ENCODE data around the gene COL18A1. TPM values are rescaled to one million over a fixed set of nuclear protein-coding genes. Genes with fewer than 3 reads are reported as not detected.

Gene COL18A1
- total and polyA plus RNA-seq, 9 of the 15 experiments (the other 6 are each of a cell fraction or from before 2014, with no cell fraction given), result 0.14 to 16.4 (median 2.0) TPM

- H2AFZ ChIP-seq (ENCODE audit: low read depth, low read length), result no peak overlapping the region
- intact Hi-C loops (cut with micrococcal nuclease) (no loop called here), in situ Hi-C loops (cut with MboI) (no loop called here)
- no peak overlapping the region for H3K9ac ChIP-seq (ENCODE audit: insufficient read depth in 1 of 2, low read depth in 2 of 2, low read length in 2 of 2)
- H3K27me3 ChIP-seq (ENCODE audit: control insufficient read depth in 2 of 2, insufficient read depth in 2 of 2, low read length in 2 of 2), result no peaks in the 10 kb centered on the region
- H3K4me3 ChIP-seq, result no peak overlapping the region
- ATAC-seq (no peak), DNase-seq (ENCODE audit: extremely low read depth in 1 of 4, low spot score in 3 of 4) (no peak), FAIRE-seq (no peak)
- 63% methylated on average over 27 of the region's 39 CpGs for WGBS (ENCODE audit: insufficient coverage, low coverage, missing lambda C conversion rate)
- ChIA-PET POLR2A (no interaction called here), CTCF (ENCODE audit: low intra/inter-chr PET ratio) (no interaction called here)
- H3K4me1 ChIP-seq (replicated peaks in 1 of 2; ENCODE audit: control insufficient read depth in 2 of 2, insufficient read depth in 2 of 2, low read length in 2 of 2), result peaks cover 0 to 27% of the 10 kb centered on the region in 2 experiments; a peak in 2 of 5 replicates
- H3K36me3 ChIP-seq (ENCODE audit: control insufficient read depth, insufficient read depth, low read length), result 0 out of 3 replicates have a peak, but pooled peaks cover 4% of the 10 kb centered on the region
- H3K9me1 ChIP-seq (ENCODE audit: control insufficient read depth, insufficient read depth, low read length), result peaks cover 2% of the 10 kb centered on the region
- 0 out of 2 replicates have a peak, but pooled peaks cover 4% of the 10 kb centered on the region for H4K20me1 ChIP-seq (replicated peaks; ENCODE audit: control insufficient read depth, insufficient read depth, low read length)
- BruUV-seq (replicated peaks), result no TSS peak
- H3K27ac ChIP-seq (ENCODE audit: extremely low read depth, low read depth, low read length), result no peak overlapping the region
- H3K9me3 ChIP-seq (replicated peaks; ENCODE audit: control insufficient read depth, insufficient read depth, low read depth, low read length), result no peaks in the 10 kb centered on the region; the same call in 1 of the 2 replicates
- H3K79me2 ChIP-seq (ENCODE audit: control insufficient read depth, insufficient read depth, low read length), result no peaks in the 10 kb centered on the region
- no peak overlapping the region for H3K4me2 ChIP-seq (ENCODE audit: insufficient read depth, low read length)
- no peak for TF ChIP-seq ZNF507 (tag; conservative IDR thresholded peaks at IDR 0.05)
- no peak for TF ChIP-seq ZNF232 (CRISPR knock-in tag; IDR thresholded peaks at IDR 0.05)
- no peak for TF ChIP-seq THAP12 (CRISPR knock-in tag; IDR thresholded peaks at IDR 0.05)
- no peak for TF ChIP-seq ZNF197 (CRISPR knock-in tag; IDR thresholded peaks at IDR 0.05; ENCODE audit: low read depth)
- TF ChIP-seq GATAD2B (IDR thresholded peaks at IDR 0.05; ENCODE audit: borderline replicate concordance), result no peak
- TF ChIP-seq COPS2 (conservative IDR thresholded peaks at IDR 0.05), result no peak
- TF ChIP-seq ZNF79 (CRISPR knock-in tag; IDR thresholded peaks at IDR 0.05; ENCODE audit: low read depth), result no peak
- TF ChIP-seq, protein P1, sequence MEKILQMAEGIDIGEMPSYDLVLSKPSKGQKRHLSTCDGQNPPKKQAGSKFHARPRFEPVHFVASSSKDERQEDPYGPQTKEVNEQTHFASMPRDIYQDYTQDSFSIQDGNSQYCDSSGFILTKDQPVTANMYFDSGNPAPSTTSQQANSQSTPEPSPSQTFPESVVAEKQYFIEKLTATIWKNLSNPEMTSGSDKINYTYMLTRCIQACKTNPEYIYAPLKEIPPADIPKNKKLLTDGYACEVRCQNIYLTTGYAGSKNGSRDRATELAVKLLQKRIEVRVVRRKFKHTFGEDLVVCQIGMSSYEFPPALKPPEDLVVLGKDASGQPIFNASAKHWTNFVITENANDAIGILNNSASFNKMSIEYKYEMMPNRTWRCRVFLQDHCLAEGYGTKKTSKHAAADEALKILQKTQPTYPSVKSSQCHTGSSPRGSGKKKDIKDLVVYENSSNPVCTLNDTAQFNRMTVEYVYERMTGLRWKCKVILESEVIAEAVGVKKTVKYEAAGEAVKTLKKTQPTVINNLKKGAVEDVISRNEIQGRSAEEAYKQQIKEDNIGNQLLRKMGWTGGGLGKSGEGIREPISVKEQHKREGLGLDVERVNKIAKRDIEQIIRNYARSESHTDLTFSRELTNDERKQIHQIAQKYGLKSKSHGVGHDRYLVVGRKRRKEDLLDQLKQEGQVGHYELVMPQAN (IDR thresholded peaks at IDR 0.05; ENCODE audit: borderline replicate concordance), result no peak
- TF ChIP-seq, protein P2, sequence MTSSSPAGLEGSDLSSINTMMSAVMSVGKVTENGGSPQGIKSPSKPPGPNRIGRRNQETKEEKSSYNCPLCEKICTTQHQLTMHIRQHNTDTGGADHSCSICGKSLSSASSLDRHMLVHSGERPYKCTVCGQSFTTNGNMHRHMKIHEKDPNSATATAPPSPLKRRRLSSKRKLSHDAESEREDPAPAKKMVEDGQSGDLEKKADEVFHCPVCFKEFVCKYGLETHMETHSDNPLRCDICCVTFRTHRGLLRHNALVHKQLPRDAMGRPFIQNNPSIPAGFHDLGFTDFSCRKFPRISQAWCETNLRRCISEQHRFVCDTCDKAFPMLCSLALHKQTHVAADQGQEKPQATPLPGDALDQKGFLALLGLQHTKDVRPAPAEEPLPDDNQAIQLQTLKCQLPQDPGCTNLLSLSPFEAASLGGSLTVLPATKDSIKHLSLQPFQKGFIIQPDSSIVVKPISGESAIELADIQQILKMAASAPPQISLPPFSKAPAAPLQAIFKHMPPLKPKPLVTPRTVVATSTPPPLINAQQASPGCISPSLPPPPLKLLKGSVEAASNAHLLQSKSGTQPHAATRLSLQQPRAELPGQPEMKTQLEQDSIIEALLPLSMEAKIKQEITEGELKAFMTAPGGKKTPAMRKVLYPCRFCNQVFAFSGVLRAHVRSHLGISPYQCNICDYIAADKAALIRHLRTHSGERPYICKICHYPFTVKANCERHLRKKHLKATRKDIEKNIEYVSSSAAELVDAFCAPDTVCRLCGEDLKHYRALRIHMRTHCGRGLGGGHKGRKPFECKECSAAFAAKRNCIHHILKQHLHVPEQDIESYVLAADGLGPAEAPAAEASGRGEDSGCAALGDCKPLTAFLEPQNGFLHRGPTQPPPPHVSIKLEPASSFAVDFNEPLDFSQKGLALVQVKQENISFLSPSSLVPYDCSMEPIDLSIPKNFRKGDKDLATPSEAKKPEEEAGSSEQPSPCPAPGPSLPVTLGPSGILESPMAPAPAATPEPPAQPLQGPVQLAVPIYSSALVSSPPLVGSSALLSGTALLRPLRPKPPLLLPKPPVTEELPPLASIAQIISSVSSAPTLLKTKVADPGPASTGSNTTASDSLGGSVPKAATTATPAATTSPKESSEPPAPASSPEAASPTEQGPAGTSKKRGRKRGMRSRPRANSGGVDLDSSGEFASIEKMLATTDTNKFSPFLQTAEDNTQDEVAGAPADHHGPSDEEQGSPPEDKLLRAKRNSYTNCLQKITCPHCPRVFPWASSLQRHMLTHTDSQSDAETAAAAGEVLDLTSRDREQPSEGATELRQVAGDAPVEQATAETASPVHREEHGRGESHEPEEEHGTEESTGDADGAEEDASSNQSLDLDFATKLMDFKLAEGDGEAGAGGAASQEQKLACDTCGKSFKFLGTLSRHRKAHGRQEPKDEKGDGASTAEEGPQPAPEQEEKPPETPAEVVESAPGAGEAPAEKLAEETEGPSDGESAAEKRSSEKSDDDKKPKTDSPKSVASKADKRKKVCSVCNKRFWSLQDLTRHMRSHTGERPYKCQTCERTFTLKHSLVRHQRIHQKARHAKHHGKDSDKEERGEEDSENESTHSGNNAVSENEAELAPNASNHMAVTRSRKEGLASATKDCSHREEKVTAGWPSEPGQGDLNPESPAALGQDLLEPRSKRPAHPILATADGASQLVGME (CRISPR knock-in tag; IDR thresholded peaks at IDR 0.05), result no peak
- TF ChIP-seq SMARCA5 (IDR thresholded peaks at IDR 0.05), result no peak
- TF ChIP-seq FOXA1 (IDR thresholded peaks at IDR 0.05; ENCODE audit: borderline replicate concordance), result no peak
Observed at GRCh38 chr21:45497846-45498645, 93.1 kb downstream of the COL18A1 start.
